Endothelial cell of umbilical vein (primary cell): ENCODE measurements around the gene NINJ2. TPM values are rescaled to one million over a fixed set of nuclear protein-coding genes. Genes with fewer than 3 reads are reported as not detected.

Experiments used
- BruUV-seq: library from RNA; stranded (reverse); fragments of 400-500 nt; replicated peaks from 2 replicates; lab custom pipeline; 2021; lab: Mats Ljungman, UMichigan
- CTCF ChIA-PET: fragments of 300-600, 350-600 bp; sonication (Branson Sonifier 250); formaldehyde crosslinking; loops from one replicate; lab custom pipeline; 2021; ENCODE audit warnings: antibody characterized with exemption, inconsistent platforms; lab: Charles Lee
- POLR2A ChIA-PET: fragments of 300-600, 350-600 bp; sonication (Branson Sonifier 250); formaldehyde crosslinking; loops from one replicate; lab custom pipeline; 2021; ENCODE audit warnings: antibody characterized with exemption, inconsistent platforms; lab: Charles Lee
- DNase-seq: peaks from one replicate; pipeline ENCODE4 v3.0.0-alpha.2; 2011; ENCODE audit warnings: low read depth, low spot score
- FAIRE-seq: peaks from 2 replicates; lab custom pipeline; 2011; peaks lifted over from hg19 to GRCh38; lab: Jason Lieb, UNC
- H2AFZ ChIP-seq: 2 replicates; pipeline ENCODE4 v1.6.0; 2012; ENCODE audit warnings: low read depth, low read length, control low read depth, inconsistent platforms
- H3K27ac ChIP-seq: 2 replicates; pipeline ENCODE4 v1.5.1; 2011; ENCODE audit warnings: low read depth, mild to moderate bottlenecking, control low read depth, low read length, moderate library complexity; ENCODE audit not compliant: insufficient read depth
- H3K27me3 ChIP-seq, 2 experiments: 2 replicates each; pipeline versions ENCODE4 v1.6.0 to v1.6.1; 2011; ENCODE audit warnings: low read length in 2 of 2, mixed read lengths in 1 of 2; ENCODE audit not compliant: control insufficient read depth in 2 of 2, insufficient read depth in 2 of 2
- H3K36me3 ChIP-seq, 2 experiments: 2 replicates in 1 of 2; 3 replicates in 1 of 2; pipeline ENCODE4 v1.5.1; 2011; ENCODE audit warnings: low read length in 2 of 2, mild to moderate bottlenecking in 1 of 2, moderate library complexity in 1 of 2; ENCODE audit not compliant: control insufficient read depth in 2 of 2, insufficient read depth in 2 of 2; ENCODE audit errors: extremely low read depth in 1 of 2
- H3K4me1 ChIP-seq: 3 replicates; pipeline ENCODE4 v1.5.1; 2011; ENCODE audit warnings: mild to moderate bottlenecking, low read length; ENCODE audit not compliant: control insufficient read depth, insufficient read depth; ENCODE audit errors: extremely low read depth
- H3K4me2 ChIP-seq: 2 replicates; pipeline ENCODE4 v1.6.1; 2011; ENCODE audit warnings: low read length, control low read depth, mixed read lengths; ENCODE audit not compliant: insufficient read depth
- H3K4me3 ChIP-seq, 3 experiments: fragments of 200-600 bp in 1 of 3; sonication (generic), shearing (Covaris generic) in 1 of 3; replicated peaks in 1 of 3; 2 replicates each; pipeline ENCODE4 v1.5.1; 2011 to 2016; ENCODE audit warnings: control low read depth in 3 of 3, low read length in 3 of 3, mild to moderate bottlenecking in 2 of 3, inconsistent platforms in 1 of 3, low read depth in 1 of 3, moderate library complexity in 1 of 3; ENCODE audit not compliant: insufficient read depth in 1 of 3
- H3K79me2 ChIP-seq: 2 replicates; pipeline ENCODE4 v1.6.0; 2012; ENCODE audit warnings: low read length, inconsistent platforms; ENCODE audit not compliant: control insufficient read depth, insufficient read depth
- H3K9ac ChIP-seq: replicated peaks from 2 replicates; pipeline ENCODE3; 2011; ENCODE audit warnings: low read length, control low read depth; ENCODE audit not compliant: insufficient read depth; ENCODE audit errors: extremely low read depth
- H3K9me1 ChIP-seq: replicated peaks from 3 replicates; pipeline ENCODE4 v1.6.0; 2011; ENCODE audit warnings: mild to moderate bottlenecking, low read length; ENCODE audit not compliant: control insufficient read depth, insufficient read depth; ENCODE audit errors: extremely low read depth
- H3K9me3 ChIP-seq: replicated peaks from 2 replicates; pipeline ENCODE4 v1.5.1; 2012; ENCODE audit warnings: low read length, inconsistent platforms; ENCODE audit not compliant: control insufficient read depth, insufficient read depth
- H4K20me1 ChIP-seq: replicated peaks from 2 replicates; pipeline ENCODE3; 2011; ENCODE audit warnings: mild to moderate bottlenecking, low read length; ENCODE audit not compliant: control insufficient read depth, insufficient read depth; ENCODE audit errors: extremely low read depth
- EZH2 ChIP-seq: IDR thresholded peaks from 2 replicates; pipeline ENCODE4 v1.6.1; 2012; ENCODE audit warnings: borderline replicate concordance, low read depth, mild to moderate bottlenecking, moderate library complexity, low read length, inconsistent platforms; ENCODE audit not compliant: severe bottlenecking
- FOS ChIP-seq: IDR thresholded peaks from 2 replicates; pipeline ENCODE4 v1.6.1; 2011; ENCODE audit warnings: mild to moderate bottlenecking, low read length, moderate library complexity, borderline replicate concordance; ENCODE audit not compliant: insufficient read depth
- GATA2 ChIP-seq: IDR thresholded peaks from 2 replicates; pipeline ENCODE4 v1.7.0; 2011; ENCODE audit warnings: low read depth, mild to moderate bottlenecking, moderate library complexity, mixed read lengths, low read length; ENCODE audit not compliant: insufficient read length, insufficient read depth
- JUN ChIP-seq: IDR thresholded peaks from 2 replicates; pipeline ENCODE4 v1.6.1; 2011; ENCODE audit warnings: borderline replicate concordance, low read depth; ENCODE audit not compliant: insufficient read length, insufficient read depth
- MYC ChIP-seq: IDR thresholded peaks from one replicate; pipeline ENCODE4 v1.6.1; 2011; ENCODE audit warnings: mild to moderate bottlenecking, low read depth, low read length
- POLR2A ChIP-seq: IDR thresholded peaks from 2 replicates; pipeline ENCODE4 v1.6.1; 2012; ENCODE audit warnings: low read depth, mild to moderate bottlenecking, control low read depth, low read length
- POLR2AphosphoS5 ChIP-seq: IDR thresholded peaks from 2 replicates; pipeline ENCODE4 v1.6.1; 2012; ENCODE audit warnings: low read depth, mild to moderate bottlenecking, control low read depth, low read length, moderate library complexity; ENCODE audit not compliant: insufficient read depth
- dilution Hi-C: fragments of 300-500 bp; cut with MboI; formaldehyde crosslinking; loops from one replicate; pipeline ENCODE4 v1.15.0; 2019; ENCODE audit warnings: low sequenced_read_pairs; ENCODE audit not compliant: extremely low pct_ligation_motif_present
- intact Hi-C: fragments of 100-400 bp; cut with micrococcal nuclease; formaldehyde crosslinking; loops from one replicate; pipeline ENCODE4 v1.10.0; 2022
- polyA plus RNA-seq, 4 experiments: library from polyadenylated mRNA; depleted of rRNA in 3 of 4; stranded (reverse) in 3 of 4; unstranded in 1 of 4; fragments of >200 nt; gene quantifications; 2 replicates each; pipeline versions ENCODE4 v1.2.1 to v1.2.3, GENCODE V29; 2011 to 2012; ENCODE audit warnings: missing spikeins in 1 of 4
- total RNA-seq: library from RNA; stranded (reverse); gene quantifications from 2 replicates; pipeline ENCODE4 v1.2.3, GENCODE V29; 2021
- TF ChIP-seq, protein P1 (sequence below): IDR thresholded peaks from 2 replicates; pipeline ENCODE4 v1.6.1; 2011; ENCODE audit not compliant: insufficient read depth, insufficient read length
- TF ChIP-seq, protein P2 (sequence below), 2 donors: IDR thresholded peaks; 1 replicate in 1 of 2; 2 replicates in 1 of 2; pipeline ENCODE4 v1.5.1; 2011; ENCODE audit warnings: low read length in 2 of 2, mild to moderate bottlenecking in 2 of 2, moderate library complexity in 2 of 2, control low read depth in 1 of 2, inconsistent platforms in 1 of 2, low read depth in 1 of 2; ENCODE audit not compliant: insufficient read depth in 1 of 2; ENCODE audit errors: extremely low read depth in 1 of 2

NINJ2 gene
- total and polyA plus RNA-seq, 2 donors (not counting 3 experiments of a cell fraction or from before 2014, with no cell fraction given) = 0.75 to 4.4 TPM

DNA sequence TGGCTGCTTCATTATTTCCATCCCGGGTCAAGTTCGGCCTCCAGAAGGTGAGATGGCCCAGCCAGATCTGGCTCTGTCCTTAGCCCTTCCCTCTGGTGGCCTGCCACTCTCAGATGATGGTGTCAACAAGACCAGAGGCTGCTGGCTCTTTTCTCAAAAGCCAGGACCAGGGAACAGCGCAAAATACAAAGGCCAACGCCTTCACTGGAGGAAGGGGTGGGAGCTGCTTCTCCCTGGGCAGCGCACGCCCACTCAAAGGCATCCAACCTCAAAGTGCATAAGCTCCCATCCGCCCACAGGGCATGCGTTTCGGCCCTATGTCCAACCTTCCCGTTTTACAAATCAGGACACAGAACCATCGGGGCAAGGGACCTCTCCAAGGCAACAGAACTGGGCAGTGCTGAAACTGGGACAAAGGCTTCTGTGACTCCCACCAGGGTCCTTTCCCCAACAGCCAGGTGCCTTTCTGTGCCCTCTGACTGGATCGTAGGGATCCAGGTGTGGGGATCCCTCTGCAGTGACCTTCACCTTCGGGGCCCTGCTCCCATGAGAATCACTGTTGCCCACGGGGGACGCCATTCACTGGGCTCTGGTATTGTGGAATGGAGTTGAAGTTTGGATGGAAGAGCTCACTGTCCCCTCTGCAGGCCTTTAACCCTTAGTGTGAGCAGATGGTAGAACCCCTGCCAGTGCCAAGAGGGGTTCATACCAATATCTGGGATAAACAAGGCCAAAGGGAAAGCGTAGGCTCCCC is 76.8 kb downstream of the NINJ2 start:
- Histone ChIP-seq H3K9ac (no peak overlapping the region), H3K27me3 (peaks cover 0 to 2% of the 10 kb centered on the region in 2 experiments), H3K9me1 (no peaks in the 10 kb centered on the region), H3K4me1 (no peaks in the 10 kb centered on the region), H3K36me3 (no peaks in the 10 kb centered on the region), H3K27ac (no peak overlapping the region), H3K4me3 (no peak overlapping the region), H2AFZ (no peak overlapping the region), H3K79me2 (no peaks in the 10 kb centered on the region), H3K9me3 (no peaks in the 10 kb centered on the region), H4K20me1 (no peaks in the 10 kb centered on the region), H3K4me2 (no peak overlapping the region)
- no TSS peak for BruUV-seq
- DNase-seq (no peak), FAIRE-seq (no peak)
- CTCF ChIA-PET = no interaction called here
- intact Hi-C loops = no loop called here
- TF ChIP-seq EZH2 = no peak
- no peak for TF ChIP-seq JUN
- TF ChIP-seq POLR2AphosphoS5 = no peak
- no peak for TF ChIP-seq MYC
- TF ChIP-seq, protein P1, sequence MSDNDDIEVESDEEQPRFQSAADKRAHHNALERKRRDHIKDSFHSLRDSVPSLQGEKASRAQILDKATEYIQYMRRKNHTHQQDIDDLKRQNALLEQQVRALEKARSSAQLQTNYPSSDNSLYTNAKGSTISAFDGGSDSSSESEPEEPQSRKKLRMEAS = no peak
- TF ChIP-seq, protein P2, sequence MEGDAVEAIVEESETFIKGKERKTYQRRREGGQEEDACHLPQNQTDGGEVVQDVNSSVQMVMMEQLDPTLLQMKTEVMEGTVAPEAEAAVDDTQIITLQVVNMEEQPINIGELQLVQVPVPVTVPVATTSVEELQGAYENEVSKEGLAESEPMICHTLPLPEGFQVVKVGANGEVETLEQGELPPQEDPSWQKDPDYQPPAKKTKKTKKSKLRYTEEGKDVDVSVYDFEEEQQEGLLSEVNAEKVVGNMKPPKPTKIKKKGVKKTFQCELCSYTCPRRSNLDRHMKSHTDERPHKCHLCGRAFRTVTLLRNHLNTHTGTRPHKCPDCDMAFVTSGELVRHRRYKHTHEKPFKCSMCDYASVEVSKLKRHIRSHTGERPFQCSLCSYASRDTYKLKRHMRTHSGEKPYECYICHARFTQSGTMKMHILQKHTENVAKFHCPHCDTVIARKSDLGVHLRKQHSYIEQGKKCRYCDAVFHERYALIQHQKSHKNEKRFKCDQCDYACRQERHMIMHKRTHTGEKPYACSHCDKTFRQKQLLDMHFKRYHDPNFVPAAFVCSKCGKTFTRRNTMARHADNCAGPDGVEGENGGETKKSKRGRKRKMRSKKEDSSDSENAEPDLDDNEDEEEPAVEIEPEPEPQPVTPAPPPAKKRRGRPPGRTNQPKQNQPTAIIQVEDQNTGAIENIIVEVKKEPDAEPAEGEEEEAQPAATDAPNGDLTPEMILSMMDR (IDR thresholded peaks at IDR 0.05; ENCODE audit: extremely low read depth in 1 of 2, insufficient read depth in 1 of 2, low read depth in 1 of 2, low read length in 2 of 2) = no peak
- TF ChIP-seq FOS = no peak
- no peak for TF ChIP-seq GATA2
- no peak for TF ChIP-seq POLR2A
- dilution Hi-C loops = no loop called here
- POLR2A ChIA-PET = no interaction called here
